ENCODE measurements around the gene GLDC.
"Not testable (repeated sequence)": the region's sequence is repeated elsewhere in the genome, so short reads cannot be mapped to it uniquely, and the experiment has no call there.

The GLDC gene

GRCh38 chr9:6564360-6564759 lies 81.2 kb downstream of the GLDC start:
- no peak for DNase-seq

- no peak for DNase-seq
Measured at GRCh38 chr9:6562871-6563430, 82.6 kb downstream of the GLDC start.

GRCh38 chr9:6562201-6562600 lies 83.3 kb downstream of the GLDC start:
- DNase-seq = no peak

- DNase-seq = no peak
Measured at GRCh38 chr9:6557883-6558616, 87.5 kb downstream of the GLDC start.

- no peak for DNase-seq
Measured at GRCh38 chr9:6553866-6554265, 91.7 kb downstream of the GLDC start.

GRCh38 chr9:6552498-6553121 lies 92.9 kb downstream of the GLDC start:
- no peak for DNase-seq

GRCh38 chr9:6552033-6552432 lies 93.5 kb downstream of the GLDC start:
- no peak for DNase-seq

- DNase-seq = no peak
Measured at GRCh38 chr9:6551136-6551535, 94.4 kb downstream of the GLDC start.

- DNase-seq = no peak
Measured at GRCh38 chr9:6549106-6549800, 96.3 kb downstream of the GLDC start.

- no peak for DNase-seq
Measured at GRCh38 chr9:6545017-6545691, 100.4 kb downstream of the GLDC start.

GRCh38 chr9:6543204-6543603 lies 102.3 kb downstream of the GLDC start:
- DNase-seq = no peak

GRCh38 chr9:6542617-6543016 lies 102.9 kb downstream of the GLDC start:
- DNase-seq = not testable (repeated sequence)

GRCh38 chr9:6538666-6539071 lies 106.9 kb downstream of the GLDC start:
- DNase-seq = no peak

GRCh38 chr9:6535594-6535993 lies 109.9 kb downstream of the GLDC start:
- no peak for DNase-seq

- no peak for DNase-seq
Measured at GRCh38 chr9:6525326-6526045, 120.0 kb downstream of the GLDC start.

- no peak for DNase-seq
Measured at GRCh38 chr9:6522263-6522662, 123.3 kb downstream of the GLDC start.

- DNase-seq = no peak
Measured at GRCh38 chr9:6512085-6512657, 133.4 kb downstream of the GLDC start.

- DNase-seq = no peak
Measured at GRCh38 chr9:6506571-6506970, 139.0 kb downstream of the GLDC start.

- no peak for DNase-seq
Measured at GRCh38 chr9:6502399-6502798, 143.1 kb downstream of the GLDC start.

GRCh38 chr9:6501526-6502210 lies 143.9 kb downstream of the GLDC start:
- DNase-seq = no peak

- DNase-seq = no peak
Measured at GRCh38 chr9:6498982-6499381, 146.5 kb downstream of the GLDC start.

GRCh38 chr9:6495466-6495865 lies 150.1 kb downstream of the GLDC start:
- DNase-seq = no peak
